KOPT-K1 (cell line): ENCODE data around the gene MAGI1.
"Not testable (repeated sequence)": the region's sequence is repeated elsewhere in the genome, so short reads cannot be mapped to it uniquely, and the experiment has no call there.

Experiments
- H3K27ac ChIP-seq: fragments of 200-600 bp; sonication (generic); 2 replicates; pipeline ENCODE4 v1.5.1; 2016; ENCODE audit warnings: antibody characterized with exemption, mild to moderate bottlenecking, low read depth, low read length; ENCODE audit not compliant: poor library complexity, severe bottlenecking
- H3K36me3 ChIP-seq: fragments of 200-600 bp; sonication (generic); 2 replicates; pipeline ENCODE4 v1.5.1; 2017; ENCODE audit warnings: antibody characterized with exemption, mild to moderate bottlenecking, low read length, moderate library complexity; ENCODE audit not compliant: insufficient read depth
- H3K9me3 ChIP-seq: fragments of 200-600 bp; sonication (generic); 2 replicates; pipeline ENCODE4 v1.5.1; 2017; ENCODE audit warnings: antibody characterized with exemption, low read length, mild to moderate bottlenecking; ENCODE audit not compliant: insufficient read depth, poor library complexity, severe bottlenecking

Gene MAGI1

DNA sequence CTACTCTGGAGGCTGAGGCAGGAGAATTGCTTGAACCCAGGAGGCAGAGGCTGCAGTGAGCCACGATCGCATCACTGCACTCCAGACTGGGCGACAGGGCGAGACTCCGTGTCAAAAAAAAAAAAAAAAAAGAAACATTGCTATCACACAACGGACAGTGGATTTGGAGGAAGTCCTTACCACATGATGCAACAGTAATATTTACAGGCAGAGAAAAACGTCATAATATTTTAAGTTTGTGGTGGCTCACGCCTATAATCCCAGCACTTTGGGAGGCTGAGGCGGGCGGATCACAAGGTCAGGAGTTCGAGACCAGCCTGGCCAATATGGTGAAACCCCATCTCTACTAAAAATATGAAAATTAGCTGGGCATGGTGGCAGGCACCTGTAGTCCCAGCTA is 473.0 kb downstream of the MAGI1 start:
- not testable (repeated sequence) for H3K27ac ChIP-seq, H3K36me3 ChIP-seq, H3K9me3 ChIP-seq

DNA sequence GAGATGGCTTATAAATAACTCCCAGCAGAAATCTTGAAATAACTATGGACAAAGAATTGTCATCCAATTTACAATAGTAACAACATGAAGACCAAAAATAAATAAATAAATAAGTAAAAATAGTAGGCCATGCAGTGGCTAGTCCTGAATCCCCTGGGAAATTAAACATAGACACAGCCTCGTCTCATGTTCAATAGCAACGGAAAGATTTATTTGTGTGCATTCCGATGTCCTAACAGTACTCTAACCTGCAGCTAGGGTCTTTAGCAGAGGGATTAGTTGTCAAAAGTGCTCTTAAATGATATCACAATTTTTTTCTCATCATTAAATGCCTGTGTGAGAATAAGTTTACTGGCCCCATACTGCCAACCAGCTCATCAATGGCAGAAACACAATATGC is 474.2 kb downstream of the MAGI1 start:
- H3K9me3 ChIP-seq = no peaks in the 10 kb centered on the region
- no peaks in the 10 kb centered on the region for H3K36me3 ChIP-seq
- H3K27ac ChIP-seq = no peak overlapping the region

DNA sequence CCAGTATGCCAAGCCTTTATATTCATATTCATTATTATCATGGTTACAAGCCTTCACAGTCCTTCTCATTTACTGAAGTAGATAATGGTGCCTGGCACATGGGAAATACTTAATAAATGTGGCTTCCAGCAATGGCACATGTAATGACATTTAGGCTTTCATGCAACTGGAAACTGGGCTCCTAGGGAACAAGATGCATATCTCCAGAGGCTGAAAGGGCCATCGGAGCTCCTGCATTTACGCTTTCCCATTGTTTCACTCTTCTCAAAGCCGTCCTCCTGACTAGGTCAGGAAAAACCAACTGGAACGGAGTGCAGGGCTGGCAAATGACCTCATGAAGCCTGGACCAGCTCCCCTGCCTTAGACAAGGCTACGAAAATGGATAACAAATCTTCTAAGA is 474.9 kb downstream of the MAGI1 start:
- H3K36me3 ChIP-seq = no peaks in the 10 kb centered on the region
- H3K9me3 ChIP-seq = no peaks in the 10 kb centered on the region
- H3K27ac ChIP-seq = no peak overlapping the region

DNA sequence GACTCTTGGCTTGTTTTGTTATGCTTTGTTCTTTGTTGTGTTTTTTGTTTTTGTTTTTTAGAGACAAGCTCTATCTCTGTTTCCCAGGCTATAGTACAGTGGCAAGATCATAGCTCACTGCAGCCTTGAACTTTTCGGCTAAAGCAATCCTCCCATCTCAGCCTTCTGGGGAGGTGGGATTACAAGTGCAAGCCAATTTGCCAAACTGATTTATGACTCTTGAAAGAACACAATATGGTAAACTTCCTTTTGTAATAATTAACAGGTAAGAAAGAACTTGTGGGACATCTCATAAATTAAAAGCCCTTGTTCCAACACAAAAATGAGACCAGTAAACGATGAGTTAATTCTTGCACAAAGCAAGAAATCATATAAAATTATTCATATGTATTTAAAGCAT is 476.3 kb downstream of the MAGI1 start:
- Histone ChIP-seq H3K27ac (no peak overlapping the region), H3K9me3 (no peaks in the 10 kb centered on the region), H3K36me3 (no peaks in the 10 kb centered on the region)

DNA sequence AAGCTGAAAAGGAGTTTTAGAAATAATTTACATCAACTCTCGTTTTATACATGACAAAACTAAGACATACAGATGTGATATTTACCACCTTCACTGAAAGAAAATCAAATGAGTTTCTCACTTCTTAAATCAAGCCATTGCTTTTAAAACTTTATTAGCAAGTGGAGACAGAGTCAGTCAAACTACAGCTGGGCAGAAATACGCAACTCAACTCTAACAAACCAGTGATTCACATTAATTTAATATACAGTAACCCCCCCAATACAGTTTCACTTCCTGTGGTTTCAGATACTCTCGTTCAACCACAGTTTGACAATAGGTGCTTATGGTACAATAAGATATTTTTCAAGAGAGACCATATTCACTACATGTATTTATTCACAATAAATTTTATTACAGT is 477.1 kb downstream of the MAGI1 start:
- Histone ChIP-seq H3K27ac (no peak overlapping the region), H3K36me3 (no peaks in the 10 kb centered on the region)

DNA sequence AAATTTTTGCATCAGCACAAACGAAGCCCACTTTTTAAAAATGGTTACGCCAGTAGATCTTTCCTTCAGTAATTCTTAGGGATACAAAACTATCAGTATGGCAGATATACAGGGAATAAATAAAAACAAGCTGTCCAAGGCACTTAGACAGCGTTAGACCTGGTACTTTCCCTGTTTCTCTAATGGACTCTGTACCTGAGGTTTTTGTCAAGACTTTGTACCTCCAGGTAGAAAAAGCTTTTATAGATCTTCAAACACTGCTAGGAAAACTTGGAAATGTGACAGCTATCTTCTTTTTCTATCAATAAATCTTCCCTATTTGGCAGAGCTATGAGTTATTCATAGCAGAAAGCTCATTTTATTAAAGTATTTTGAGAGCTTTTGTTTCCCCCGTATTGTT is 477.8 kb downstream of the MAGI1 start:
- no peak overlapping the region for H3K27ac ChIP-seq
- H3K9me3 ChIP-seq = no peaks in the 10 kb centered on the region
- H3K36me3 ChIP-seq = no peaks in the 10 kb centered on the region

More for the DNA sequence above, 477.1 kb downstream of the MAGI1 start:
- H3K9me3 ChIP-seq = no peaks in the 10 kb centered on the region

DNA sequence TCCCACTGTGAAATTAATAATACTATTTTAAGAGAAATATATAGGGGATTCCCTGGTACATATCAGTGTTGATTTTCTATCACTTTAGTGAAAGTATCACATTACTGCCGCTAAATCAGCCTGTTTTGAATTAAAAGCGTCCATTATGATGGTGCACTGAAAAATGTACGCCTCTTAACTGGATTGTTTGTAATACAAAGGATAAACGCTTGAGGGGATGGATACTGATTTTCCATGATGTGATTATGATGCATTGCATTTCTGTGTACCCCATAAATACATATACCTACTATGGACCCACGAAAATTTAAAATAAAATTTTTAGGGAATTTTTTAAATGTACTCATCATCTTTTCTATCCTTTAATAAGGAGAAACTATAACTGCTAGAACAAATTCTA is 478.6 kb downstream of the MAGI1 start:
- Histone ChIP-seq H3K9me3 (no peaks in the 10 kb centered on the region), H3K27ac (no peak overlapping the region), H3K36me3 (no peaks in the 10 kb centered on the region)

DNA sequence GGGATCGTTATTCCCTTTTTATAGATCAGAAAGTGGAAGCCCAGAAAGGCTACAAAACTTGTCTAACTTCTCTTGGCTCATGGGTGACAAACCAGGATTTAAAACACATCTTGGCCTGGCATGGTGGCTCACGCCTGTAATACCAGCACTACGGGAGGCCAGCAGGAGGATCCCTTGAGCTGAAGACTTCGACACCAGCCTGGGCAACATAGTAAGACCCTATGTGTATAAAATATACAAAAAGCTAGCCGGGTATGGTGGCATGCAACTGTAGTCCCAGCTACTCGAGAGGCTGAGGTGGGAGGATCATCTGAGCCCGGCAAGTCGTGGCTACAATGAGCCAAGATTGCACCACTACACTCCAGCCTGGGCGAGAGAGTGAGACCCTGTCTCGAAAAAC is 479.1 kb downstream of the MAGI1 start:
- H3K9me3 ChIP-seq = no peaks in the 10 kb centered on the region
- H3K27ac ChIP-seq = no peak overlapping the region
- H3K36me3 ChIP-seq = no peaks in the 10 kb centered on the region

DNA sequence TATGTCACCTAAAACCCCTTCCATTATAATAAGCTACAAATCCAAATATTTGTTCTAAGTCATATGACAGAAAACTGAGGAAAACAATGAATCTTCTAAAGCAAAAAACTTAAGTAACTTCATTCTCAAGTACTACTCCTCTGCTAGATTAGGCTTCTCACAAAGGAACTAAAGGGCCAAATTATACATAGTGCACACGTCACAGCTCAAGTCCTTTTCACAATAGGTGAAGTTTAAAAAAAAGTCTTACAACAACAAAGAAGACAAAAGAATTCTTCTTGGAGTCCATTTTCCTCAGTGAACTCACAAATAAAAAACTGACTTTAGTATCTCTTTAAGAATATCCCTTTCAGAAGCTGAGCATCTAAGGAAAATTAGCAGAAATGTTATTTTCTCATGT is 479.9 kb downstream of the MAGI1 start:
- Histone ChIP-seq H3K27ac (no peak overlapping the region), H3K36me3 (no peaks in the 10 kb centered on the region), H3K9me3 (no peaks in the 10 kb centered on the region)

DNA sequence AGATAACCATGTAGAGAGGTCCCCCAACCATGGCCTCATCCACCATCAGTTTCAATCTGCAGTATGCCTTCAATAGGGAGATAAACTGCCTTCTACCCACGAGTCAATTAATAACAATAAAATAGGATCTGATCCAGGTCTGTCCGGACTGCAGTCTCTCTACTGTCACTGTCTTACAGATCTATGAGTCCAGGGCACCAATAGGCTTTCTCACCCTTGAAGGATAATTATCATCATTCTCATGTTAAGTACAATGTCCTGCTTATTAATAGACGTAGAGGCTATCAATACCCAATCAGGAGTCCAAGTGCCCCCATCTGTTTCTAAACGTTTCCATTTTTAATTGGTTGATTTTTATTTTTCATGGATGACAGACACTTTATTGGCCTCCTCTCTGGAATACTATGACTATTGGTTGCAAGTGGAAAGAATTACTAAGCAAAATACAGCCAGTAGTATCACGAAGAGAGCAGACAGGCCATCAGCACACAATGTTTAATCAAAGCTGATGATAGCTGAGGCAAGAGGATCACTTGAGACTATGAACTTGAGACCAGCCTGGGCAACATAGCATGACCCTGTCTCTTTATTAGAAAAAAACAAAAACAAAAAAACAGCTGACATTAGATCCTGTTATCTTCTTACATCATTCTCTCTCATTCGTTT is 480.7 kb downstream of the MAGI1 start:
- Histone ChIP-seq H3K36me3 (no peaks in the 10 kb centered on the region), H3K9me3 (no peaks in the 10 kb centered on the region), H3K27ac (no peak overlapping the region)

DNA sequence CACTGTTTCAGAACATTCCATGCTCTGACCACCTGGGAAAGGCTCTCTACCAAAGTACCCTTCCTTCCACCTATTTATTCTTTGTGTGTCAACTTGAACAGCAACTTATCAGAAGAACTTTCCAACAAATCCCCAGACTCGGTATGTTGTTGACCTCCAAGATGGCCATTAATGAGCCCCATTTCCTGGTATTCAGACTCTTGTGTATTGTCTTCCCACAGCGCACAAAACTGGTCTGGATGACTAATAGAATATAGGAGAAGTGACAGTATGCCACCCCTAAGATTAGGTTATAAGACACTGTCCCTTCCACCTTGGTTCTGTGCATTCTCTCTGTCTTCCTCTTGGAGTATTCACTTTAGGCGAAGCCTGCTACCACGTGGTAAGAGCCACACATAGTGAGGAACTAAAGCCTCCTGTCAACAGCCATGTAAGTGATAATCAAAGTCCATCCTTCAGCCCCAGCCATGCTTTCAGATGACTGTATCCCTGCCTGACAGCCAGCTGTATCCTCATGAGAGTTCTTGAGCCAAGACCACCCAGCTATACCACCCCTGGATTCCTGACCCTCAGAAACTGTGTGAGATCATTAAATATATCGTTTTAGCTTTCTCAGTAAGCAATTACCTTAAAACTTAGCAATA is 481.7 kb downstream of the MAGI1 start:
- H3K36me3 ChIP-seq = no peaks in the 10 kb centered on the region
- H3K27ac ChIP-seq = no peak overlapping the region
- no peaks in the 10 kb centered on the region for H3K9me3 ChIP-seq

DNA sequence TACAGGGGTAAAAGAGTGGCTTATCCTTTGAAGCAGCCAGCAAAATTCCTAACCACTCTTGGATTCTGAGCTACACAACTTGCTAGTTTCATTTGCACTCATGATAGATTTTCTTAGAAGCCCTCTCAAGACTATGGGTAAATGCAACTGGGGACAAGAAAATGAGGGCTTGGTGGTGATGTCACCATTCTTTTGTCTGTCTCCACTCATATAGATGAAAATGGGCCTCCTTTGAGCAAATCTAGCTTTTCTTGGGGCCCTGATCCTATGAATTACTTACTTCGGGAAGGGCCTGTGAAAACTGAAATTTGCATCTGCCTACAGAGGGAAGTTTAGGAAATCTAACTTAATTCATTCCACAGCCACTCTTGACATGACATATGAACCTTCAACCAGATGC is 486.3 kb downstream of the MAGI1 start:
- H3K9me3 ChIP-seq = no peaks in the 10 kb centered on the region
- no peak overlapping the region for H3K27ac ChIP-seq
- H3K36me3 ChIP-seq = no peaks in the 10 kb centered on the region

DNA sequence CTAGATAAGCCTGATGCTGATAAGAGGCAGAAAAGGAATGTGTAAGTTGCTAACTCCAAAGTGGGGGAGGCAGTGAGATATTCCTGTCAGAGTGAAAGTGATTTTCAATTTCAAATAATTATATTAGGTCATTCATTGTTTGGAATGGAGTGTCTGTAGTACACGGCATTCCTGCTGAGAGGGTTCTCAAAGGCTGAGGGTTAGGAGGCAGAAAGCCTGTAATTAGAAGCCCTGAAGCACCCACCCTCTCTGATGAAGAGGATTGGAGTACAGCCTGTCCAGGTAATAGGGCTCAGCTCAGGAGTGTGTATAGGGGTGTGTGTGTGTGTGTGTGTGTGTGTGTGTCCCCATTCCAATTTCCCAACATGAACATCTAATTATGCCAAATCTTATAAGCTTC is 486.8 kb downstream of the MAGI1 start:
- H3K9me3 ChIP-seq = no peaks in the 10 kb centered on the region
- no peak overlapping the region for H3K27ac ChIP-seq
- no peaks in the 10 kb centered on the region for H3K36me3 ChIP-seq

DNA sequence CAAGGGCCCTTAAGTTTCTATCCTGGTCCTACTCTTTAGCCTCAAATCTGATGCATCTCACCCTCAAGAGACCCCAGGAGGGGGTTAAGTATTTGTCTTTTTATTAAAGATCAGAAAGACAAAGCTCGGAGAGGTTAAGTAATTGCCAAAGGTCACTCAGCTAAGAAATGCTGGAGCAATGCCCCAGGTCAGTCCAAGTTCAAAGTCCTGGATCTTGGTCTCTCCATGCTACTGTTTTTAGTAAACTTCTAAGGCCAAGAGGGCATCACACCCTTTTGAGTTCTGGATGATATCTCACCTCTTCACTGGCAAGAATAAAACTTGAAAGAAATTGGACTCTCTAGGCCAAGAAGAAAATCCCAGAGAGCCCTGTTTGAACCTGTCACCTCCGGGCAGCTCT is 488.6 kb downstream of the MAGI1 start:
- no peak overlapping the region for H3K27ac ChIP-seq
- no peaks in the 10 kb centered on the region for H3K9me3 ChIP-seq
- no peaks in the 10 kb centered on the region for H3K36me3 ChIP-seq

DNA sequence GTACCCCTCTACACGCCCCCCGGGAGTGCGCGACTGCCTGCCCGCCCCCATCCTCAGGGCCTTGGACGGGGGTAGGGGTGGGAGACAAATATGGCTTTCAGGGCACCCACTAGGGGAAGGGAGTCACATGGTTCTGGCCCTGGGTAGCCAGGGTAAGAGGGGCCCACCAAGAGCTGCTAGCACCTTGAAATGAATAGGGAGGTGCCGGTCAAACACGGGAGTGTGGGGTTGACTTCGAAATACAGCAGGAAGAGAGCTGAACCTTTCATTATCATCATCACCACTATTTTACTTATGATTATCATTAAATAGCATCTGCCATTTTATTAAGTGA is 489.1 kb downstream of the MAGI1 start:
- H3K36me3 ChIP-seq = no peaks in the 10 kb centered on the region
- no peak overlapping the region for H3K27ac ChIP-seq
- no peaks in the 10 kb centered on the region for H3K9me3 ChIP-seq

DNA sequence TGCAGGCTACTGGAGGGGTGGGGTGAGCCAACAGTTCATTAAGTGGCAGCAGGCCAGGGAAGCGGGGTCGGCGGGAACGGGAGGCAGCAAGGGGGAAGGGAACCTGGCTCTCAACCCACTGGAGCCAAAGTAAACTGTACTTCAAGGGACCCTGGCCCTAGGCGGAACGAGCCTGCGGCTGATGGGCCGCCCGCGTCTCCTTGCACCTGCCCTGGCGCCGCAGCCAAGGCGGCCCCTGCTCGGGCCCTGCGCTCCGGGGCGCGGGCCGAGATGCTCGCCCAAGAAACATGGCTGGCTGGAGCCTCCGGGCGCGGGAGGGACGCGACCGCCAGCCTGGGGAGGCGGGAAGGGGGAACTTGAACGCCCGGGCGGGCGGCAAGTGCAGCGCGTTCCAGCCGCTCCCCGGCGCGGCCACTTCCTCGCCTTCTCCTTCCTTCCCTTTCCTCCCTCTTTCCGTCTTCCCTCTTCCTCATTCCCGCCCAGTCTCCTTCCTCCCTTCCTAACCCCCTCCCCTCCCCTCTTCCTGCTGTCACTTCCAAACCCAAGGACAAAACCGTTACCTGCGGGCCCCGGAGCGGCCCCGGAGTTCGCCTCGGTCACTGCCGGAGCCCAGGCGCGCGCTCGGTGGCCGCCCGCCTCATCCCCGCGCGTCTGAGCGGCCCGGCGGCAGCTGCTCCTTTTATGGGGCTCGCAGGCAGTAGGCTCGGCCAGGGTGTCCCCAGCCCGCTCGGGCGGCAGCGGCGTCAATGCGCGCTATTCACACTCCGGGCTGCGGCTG is 489.7 kb downstream of the MAGI1 start:
- no peak overlapping the region for H3K27ac ChIP-seq

More for the DNA sequence above, 489.7 kb downstream of the MAGI1 start:
- no peaks in the 10 kb centered on the region for H3K9me3 ChIP-seq
- no peaks in the 10 kb centered on the region for H3K36me3 ChIP-seq
